Lung microvascular endothelial cell (primary cell): Measurements from ENCODE around the gene WNT5A. TPM values are rescaled to one million over a fixed set of nuclear protein-coding genes. Genes with fewer than 3 reads are reported as not detected.
A peak's percentile ranks its signal among the peaks of the same experiment; 100 is the strongest.

Experiments used
- DNase-seq, 2 donors: peaks; one replicate each; pipeline versions ENCODE4 v3.0.0 to v3.0.0-alpha.2; 2010; ENCODE audit warnings: low read depth in 2 of 2
- total RNA-seq: library from RNA; depleted of rRNA; stranded (reverse); fragments of >200 nt; gene quantifications from 2 replicates; pipeline ENCODE4 v1.2.1, GENCODE V29; 2014

WNT5A gene
- total RNA-seq, 1 donor from 2014 or later, result 1.6 TPM

GRCh38 chr3:55481744-55482495, 5.2 kb downstream of the WNT5A start:
- DNase-seq, result no peak

- DNase-seq, result no peak
These were observed 6.0 kb downstream of the WNT5A start for GRCh38 chr3:55480911-55481743.

- peak in 1 of 2 donors; percentile 2 for DNase-seq
These were observed 9.5 kb downstream of the WNT5A start for GRCh38 chr3:55477306-55478303.

- DNase-seq, result no peak
These were observed 10.6 kb downstream of the WNT5A start for GRCh38 chr3:55476515-55476914.

- DNase-seq, result no peak
These were observed 12.9 kb downstream of the WNT5A start for GRCh38 chr3:55474213-55474632.

GRCh38 chr3:55473788-55474187, 13.3 kb downstream of the WNT5A start:
- no peak for DNase-seq

GRCh38 chr3:55471522-55472280, 15.4 kb downstream of the WNT5A start:
- no peak for DNase-seq

GRCh38 chr3:55471084-55471483, 16.0 kb downstream of the WNT5A start:
- no peak for DNase-seq

GRCh38 chr3:55469957-55470526, 17.1 kb downstream of the WNT5A start:
- DNase-seq, result no peak

- DNase-seq, result no peak
These were observed 18.9 kb downstream of the WNT5A start for GRCh38 chr3:55468251-55468650.

GRCh38 chr3:55467099-55467498, 20.0 kb downstream of the WNT5A start:
- no peak for DNase-seq

- DNase-seq, result no peak
These were observed 20.6 kb downstream of the WNT5A start for GRCh38 chr3:55466526-55466925.

GRCh38 chr3:55461896-55462295, 25.2 kb downstream of the WNT5A start:
- no peak for DNase-seq

GRCh38 chr3:55459838-55460237, 27.3 kb downstream of the WNT5A start:
- DNase-seq, result no peak

GRCh38 chr3:55458181-55458790, 28.8 kb downstream of the WNT5A start:
- no peak for DNase-seq

GRCh38 chr3:55455915-55456314, 31.2 kb downstream of the WNT5A start:
- DNase-seq, result no peak

- no peak for DNase-seq
These were observed 32.5 kb downstream of the WNT5A start for GRCh38 chr3:55454611-55455010.

GRCh38 chr3:55453886-55454496, 33.1 kb downstream of the WNT5A start:
- no peak for DNase-seq

- no peak for DNase-seq
These were observed 34.2 kb downstream of the WNT5A start for GRCh38 chr3:55452886-55453285.

- no peak for DNase-seq
These were observed 37.6 kb downstream of the WNT5A start for GRCh38 chr3:55449527-55449926.
